ENCODE data around the gene TCERG1. TPM values are rescaled to one million over a fixed set of nuclear protein-coding genes. Genes with fewer than 3 reads are reported as not detected.

Gene TCERG1
- total RNA-seq, 4 donors from 2014 or later: 63.0 to 232 (median 104) TPM

DNA sequence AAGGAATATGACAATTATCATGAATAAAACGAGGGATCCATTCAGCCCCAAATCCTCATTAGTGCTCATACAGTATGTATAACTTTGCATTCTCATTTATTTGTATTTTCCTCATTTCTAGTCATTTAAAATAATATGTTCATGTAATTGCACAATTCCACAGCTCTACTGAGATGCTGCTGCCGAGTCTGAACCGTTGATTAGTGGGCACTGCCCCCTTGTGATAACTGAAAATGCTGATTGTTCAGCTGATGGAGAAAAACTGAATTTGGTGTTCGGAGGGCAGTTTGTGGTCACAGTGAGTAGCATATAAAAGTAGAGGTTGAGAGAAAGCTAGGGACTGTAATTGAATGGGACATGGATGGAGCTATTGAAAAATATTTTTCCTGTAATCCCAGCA is 81.1 kb downstream of the TCERG1 start:
- Histone ChIP-seq H3K9me3 (no peaks in the 10 kb centered on the region), H3K4me3 (no peak overlapping the region), H3K27me3 (no peaks in the 10 kb centered on the region), H3K36me3 (no peaks in the 10 kb centered on the region), H3K4me1 (no peaks in the 10 kb centered on the region), H3K27ac (no peak overlapping the region)
- TF ChIP-seq, protein P1, sequence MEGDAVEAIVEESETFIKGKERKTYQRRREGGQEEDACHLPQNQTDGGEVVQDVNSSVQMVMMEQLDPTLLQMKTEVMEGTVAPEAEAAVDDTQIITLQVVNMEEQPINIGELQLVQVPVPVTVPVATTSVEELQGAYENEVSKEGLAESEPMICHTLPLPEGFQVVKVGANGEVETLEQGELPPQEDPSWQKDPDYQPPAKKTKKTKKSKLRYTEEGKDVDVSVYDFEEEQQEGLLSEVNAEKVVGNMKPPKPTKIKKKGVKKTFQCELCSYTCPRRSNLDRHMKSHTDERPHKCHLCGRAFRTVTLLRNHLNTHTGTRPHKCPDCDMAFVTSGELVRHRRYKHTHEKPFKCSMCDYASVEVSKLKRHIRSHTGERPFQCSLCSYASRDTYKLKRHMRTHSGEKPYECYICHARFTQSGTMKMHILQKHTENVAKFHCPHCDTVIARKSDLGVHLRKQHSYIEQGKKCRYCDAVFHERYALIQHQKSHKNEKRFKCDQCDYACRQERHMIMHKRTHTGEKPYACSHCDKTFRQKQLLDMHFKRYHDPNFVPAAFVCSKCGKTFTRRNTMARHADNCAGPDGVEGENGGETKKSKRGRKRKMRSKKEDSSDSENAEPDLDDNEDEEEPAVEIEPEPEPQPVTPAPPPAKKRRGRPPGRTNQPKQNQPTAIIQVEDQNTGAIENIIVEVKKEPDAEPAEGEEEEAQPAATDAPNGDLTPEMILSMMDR (IDR thresholded peaks at IDR 0.05): no peak
- no peak for TF ChIP-seq POLR2A (IDR thresholded peaks at IDR 0.05)
- DNase-seq: no peak

DNA sequence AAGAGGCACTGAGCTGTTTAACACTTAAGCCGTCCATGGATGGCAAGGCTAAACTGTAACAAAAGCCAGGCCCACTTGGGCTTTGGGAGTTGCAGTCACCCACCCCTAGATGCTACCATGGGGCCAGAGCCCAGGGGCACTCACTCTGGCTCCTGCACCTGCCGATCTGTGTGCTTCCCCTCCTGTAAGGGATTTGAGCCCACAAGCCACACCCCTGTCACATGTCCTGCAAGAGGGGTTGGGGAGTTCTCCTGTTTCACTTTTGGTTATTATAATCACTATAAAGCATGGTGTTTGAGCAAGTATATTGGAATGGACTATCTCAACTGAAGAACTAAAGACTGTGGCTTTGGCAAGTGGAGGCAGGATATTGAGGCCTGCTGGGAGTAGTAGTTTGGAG is 82.9 kb downstream of the TCERG1 start:
- Histone ChIP-seq H3K4me1 (no peaks in the 10 kb centered on the region), H3K27ac (no peak overlapping the region), H3K4me3 (no peak overlapping the region), H3K27me3 (no peaks in the 10 kb centered on the region), H3K36me3 (no peaks in the 10 kb centered on the region), H3K9me3 (no peaks in the 10 kb centered on the region)
- no peak for DNase-seq
- TF ChIP-seq POLR2A (IDR thresholded peaks at IDR 0.05): no peak
- TF ChIP-seq, protein P1 (IDR thresholded peaks at IDR 0.05): no peak

DNA sequence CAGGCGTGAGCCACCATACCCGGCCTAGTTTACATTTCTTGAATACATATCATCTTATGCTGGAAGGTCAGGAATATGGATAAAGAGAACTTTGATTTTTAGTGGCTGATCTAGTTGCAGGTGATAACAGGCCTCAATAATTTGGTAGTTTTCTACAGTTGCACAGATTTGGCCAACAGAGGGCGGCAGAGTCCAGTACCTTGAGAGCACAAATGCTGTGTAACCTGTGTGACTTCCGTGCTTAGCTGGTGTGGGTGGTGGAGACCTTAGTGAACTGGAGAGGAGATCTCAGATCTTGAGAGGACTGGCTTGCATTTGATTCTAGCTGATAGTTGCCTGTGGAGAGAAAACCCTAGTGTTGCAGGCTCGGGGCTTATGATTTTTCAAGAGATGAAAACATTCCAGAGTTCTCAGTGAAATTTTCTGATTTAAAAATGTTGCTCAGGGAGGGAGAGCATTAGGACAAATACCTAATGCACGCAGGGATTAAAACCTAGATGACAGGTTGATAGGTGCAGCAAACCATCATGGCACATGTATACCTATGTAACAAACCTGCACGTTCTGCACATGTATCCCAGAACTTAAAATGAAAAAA is 86.2 kb downstream of the TCERG1 start:
- Histone ChIP-seq H3K9me3 (no peaks in the 10 kb centered on the region), H3K4me3 (no peak overlapping the region), H3K27ac (no peak overlapping the region), H3K4me1 (no peaks in the 10 kb centered on the region), H3K36me3 (no peaks in the 10 kb centered on the region), H3K27me3 (no peaks in the 10 kb centered on the region)
- no peak for TF ChIP-seq POLR2A (IDR thresholded peaks at IDR 0.05)
- TF ChIP-seq, protein P1 (IDR thresholded peaks at IDR 0.05): peak; percentile 35 to 74 (median 70)
- peak; percentile 60 to 89 (median 65) for DNase-seq

DNA sequence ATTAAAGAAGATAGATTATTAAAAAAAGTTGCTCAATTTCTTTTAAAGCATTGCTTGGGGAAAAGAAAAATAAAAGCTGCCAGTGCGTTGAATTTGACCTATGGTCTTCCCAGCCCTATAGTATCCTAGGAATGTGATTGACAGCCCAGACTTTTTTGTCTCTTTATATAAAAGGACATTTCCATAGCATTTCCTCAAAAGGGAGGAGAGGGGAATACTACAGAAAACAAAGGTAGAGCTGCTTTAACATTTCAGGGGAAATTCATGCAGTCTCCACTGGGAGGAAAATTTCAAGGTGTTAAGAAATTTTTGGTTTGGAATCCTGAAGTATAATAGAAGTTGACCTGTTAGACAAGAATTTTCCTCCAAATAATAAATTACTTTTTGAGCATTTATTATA is 86.7 kb downstream of the TCERG1 start:
- no peak for DNase-seq
- H3K27ac ChIP-seq: no peak overlapping the region
- H3K36me3 ChIP-seq: no peaks in the 10 kb centered on the region
- TF ChIP-seq, protein P1 (IDR thresholded peaks at IDR 0.05): no peak
- no peak for TF ChIP-seq POLR2A (IDR thresholded peaks at IDR 0.05)
- no peaks in the 10 kb centered on the region for H3K27me3 ChIP-seq
- no peaks in the 10 kb centered on the region for H3K9me3 ChIP-seq
- no peaks in the 10 kb centered on the region for H3K4me1 ChIP-seq
- no peak overlapping the region for H3K4me3 ChIP-seq

DNA sequence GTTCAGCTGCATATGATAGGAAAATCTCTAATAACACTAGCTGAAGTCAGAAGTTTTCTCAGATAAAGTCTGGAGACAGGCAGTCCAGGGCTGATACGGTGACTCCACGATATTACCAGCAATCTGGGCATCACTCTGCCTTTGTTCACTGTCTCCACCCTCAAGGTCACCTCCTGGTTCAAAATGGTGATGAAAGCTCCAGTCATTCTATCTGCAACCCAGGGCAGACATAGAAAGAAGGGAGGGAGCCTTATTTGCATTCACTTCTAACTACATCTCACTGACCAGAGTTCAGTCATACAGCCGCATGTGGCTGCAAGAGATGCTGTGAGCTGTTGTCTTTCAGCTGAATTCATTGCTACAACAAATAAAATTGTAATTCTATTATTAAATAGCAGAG is 91.3 kb downstream of the TCERG1 start:
- H3K4me1 ChIP-seq: no peaks in the 10 kb centered on the region
- H3K36me3 ChIP-seq: no peaks in the 10 kb centered on the region
- no peak overlapping the region for H3K27ac ChIP-seq
- H3K4me3 ChIP-seq: no peak overlapping the region
- no peaks in the 10 kb centered on the region for H3K9me3 ChIP-seq
- TF ChIP-seq POLR2A (IDR thresholded peaks at IDR 0.05): no peak
- TF ChIP-seq, protein P1 (IDR thresholded peaks at IDR 0.05): no peak
- no peaks in the 10 kb centered on the region for H3K27me3 ChIP-seq
- DNase-seq: no peak

DNA sequence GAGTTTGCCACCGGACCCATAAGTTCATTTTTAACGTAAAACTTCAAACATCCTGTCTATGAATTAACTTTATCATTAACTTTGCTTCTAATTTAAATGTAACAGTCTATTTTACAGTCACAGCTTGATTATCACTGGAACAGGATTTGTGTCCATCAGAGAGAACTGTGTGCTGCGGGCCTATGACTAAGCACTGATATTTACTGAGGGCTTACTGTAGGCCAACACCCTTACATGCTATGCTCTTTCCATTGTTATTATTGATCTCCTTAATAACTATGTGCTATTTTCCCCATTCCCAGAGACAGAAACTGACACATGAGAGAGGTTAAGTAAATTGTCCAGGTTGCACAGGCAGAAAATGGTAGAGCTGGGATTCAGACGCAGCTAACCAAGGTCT is 92.8 kb downstream of the TCERG1 start:
- H3K9me3 ChIP-seq: no peaks in the 10 kb centered on the region
- H3K4me3 ChIP-seq: no peak overlapping the region
- H3K27me3 ChIP-seq: no peaks in the 10 kb centered on the region
- no peak for DNase-seq
- TF ChIP-seq, protein P1 (IDR thresholded peaks at IDR 0.05): no peak
- no peak for TF ChIP-seq POLR2A (IDR thresholded peaks at IDR 0.05)
- no peak overlapping the region for H3K27ac ChIP-seq
- H3K4me1 ChIP-seq: no peaks in the 10 kb centered on the region
- H3K36me3 ChIP-seq: no peaks in the 10 kb centered on the region

All from Peyer's patch (tissue), 4 donors.